GM19438 (cell line): Measurements from ENCODE around the gene DOK3.
"Not testable (repeated sequence)": the region's sequence is repeated elsewhere in the genome, so short reads cannot be mapped to it uniquely, and the experiment has no call there.

ENCODE experiments used
- ATAC-seq: cut with Tn5 transposase; IDR thresholded peaks from one replicate; pipeline ENCODE4 v1.9.1; 2021; ENCODE audit warnings: low read depth; ENCODE audit not compliant: unreplicated experiment

Gene DOK3

GRCh38 chr5:177536386-177536785, 26.8 kb upstream of the DOK3 start:
- no peak for ATAC-seq

- ATAC-seq: no peak
Observed at GRCh38 chr5:177535125-177535524, 25.5 kb upstream of the DOK3 start.

GRCh38 chr5:177534433-177534832, 24.8 kb upstream of the DOK3 start:
- ATAC-seq: not testable (repeated sequence)

- ATAC-seq: no peak
Observed at GRCh38 chr5:177531209-177531940, 21.7 kb upstream of the DOK3 start.

GRCh38 chr5:177530638-177531037, 21.0 kb upstream of the DOK3 start:
- ATAC-seq: no peak

- ATAC-seq: no peak
Observed at GRCh38 chr5:177529247-177530203, 19.9 kb upstream of the DOK3 start.

GRCh38 chr5:177528631-177529030, 19.0 kb upstream of the DOK3 start:
- no peak for ATAC-seq

- no peak for ATAC-seq
Observed at GRCh38 chr5:177527595-177527994, 18.0 kb upstream of the DOK3 start.

GRCh38 chr5:177526791-177527190, 17.2 kb upstream of the DOK3 start:
- ATAC-seq: no peak

- no peak for ATAC-seq
Observed at GRCh38 chr5:177526191-177526590, 16.6 kb upstream of the DOK3 start.

GRCh38 chr5:177524941-177525655, 15.5 kb upstream of the DOK3 start:
- ATAC-seq: no peak

GRCh38 chr5:177524539-177524900, 14.9 kb upstream of the DOK3 start:
- no peak for ATAC-seq

- ATAC-seq: no peak
Observed at GRCh38 chr5:177523711-177524538, 14.3 kb upstream of the DOK3 start.

- no peak for ATAC-seq
Observed at GRCh38 chr5:177520916-177521513, 11.4 kb upstream of the DOK3 start.

GRCh38 chr5:177520271-177520670, 10.6 kb upstream of the DOK3 start:
- no peak for ATAC-seq

GRCh38 chr5:177519463-177520235, 10.0 kb upstream of the DOK3 start:
- ATAC-seq: no peak

- peak; percentile 87 for ATAC-seq
Observed at GRCh38 chr5:177516601-177517568, 7.3 kb upstream of the DOK3 start, which contains the start of gene DDX41. Gene DDX41 (minus strand): TSS chr5:177516961. CDS start chr5:177516945, 16 bp downstream.

- ATAC-seq: no peak
Observed at GRCh38 chr5:177515580-177515979, 6.0 kb upstream of the DOK3 start.
